NT2/D1 (cell line): Measurements from ENCODE around the gene FAM171A1.

Source experiments
- DNase-seq: peaks from one replicate; pipeline ENCODE4 v3.0.0-alpha.2; 2011; ENCODE audit warnings: low read depth, low spot score
- H3K27me3 ChIP-seq: 2 replicates; pipeline ENCODE4 v1.6.0; 2011; ENCODE audit warnings: mild to moderate bottlenecking; ENCODE audit not compliant: insufficient read length, insufficient read depth
- H3K36me3 ChIP-seq: 2 replicates; pipeline ENCODE4 v1.6.1; 2011; ENCODE audit warnings: mild to moderate bottlenecking, low read length, mixed read lengths; ENCODE audit not compliant: insufficient read depth, insufficient read length
- H3K4me1 ChIP-seq: 2 replicates; pipeline ENCODE4 v1.5.1; 2011; ENCODE audit not compliant: insufficient read depth, insufficient read length
- H3K4me3 ChIP-seq: 2 replicates; pipeline ENCODE4 v1.5.1; 2011; ENCODE audit warnings: low read depth; ENCODE audit not compliant: insufficient read length
- H3K9ac ChIP-seq: 2 replicates; pipeline ENCODE4 v1.6.0; 2011; ENCODE audit warnings: low read depth; ENCODE audit not compliant: insufficient read length
- H3K9me3 ChIP-seq: 2 replicates; pipeline ENCODE4 v1.5.1; 2011; ENCODE audit warnings: mild to moderate bottlenecking, low read length; ENCODE audit not compliant: insufficient read depth
- SUZ12 ChIP-seq: IDR thresholded peaks from 2 replicates; pipeline ENCODE4 v1.6.1; 2011; ENCODE audit not compliant: insufficient read length, insufficient read depth; ENCODE audit errors: extremely low read depth
- YY1 ChIP-seq: IDR thresholded peaks from 2 replicates; pipeline ENCODE4 v1.6.1; 2011; ENCODE audit not compliant: insufficient read length, insufficient read depth
- ZNF274 ChIP-seq: IDR thresholded peaks from 2 replicates; pipeline ENCODE4 v1.6.1; 2011; ENCODE audit warnings: mild to moderate bottlenecking, low read depth, low read length

Gene FAM171A1

DNA sequence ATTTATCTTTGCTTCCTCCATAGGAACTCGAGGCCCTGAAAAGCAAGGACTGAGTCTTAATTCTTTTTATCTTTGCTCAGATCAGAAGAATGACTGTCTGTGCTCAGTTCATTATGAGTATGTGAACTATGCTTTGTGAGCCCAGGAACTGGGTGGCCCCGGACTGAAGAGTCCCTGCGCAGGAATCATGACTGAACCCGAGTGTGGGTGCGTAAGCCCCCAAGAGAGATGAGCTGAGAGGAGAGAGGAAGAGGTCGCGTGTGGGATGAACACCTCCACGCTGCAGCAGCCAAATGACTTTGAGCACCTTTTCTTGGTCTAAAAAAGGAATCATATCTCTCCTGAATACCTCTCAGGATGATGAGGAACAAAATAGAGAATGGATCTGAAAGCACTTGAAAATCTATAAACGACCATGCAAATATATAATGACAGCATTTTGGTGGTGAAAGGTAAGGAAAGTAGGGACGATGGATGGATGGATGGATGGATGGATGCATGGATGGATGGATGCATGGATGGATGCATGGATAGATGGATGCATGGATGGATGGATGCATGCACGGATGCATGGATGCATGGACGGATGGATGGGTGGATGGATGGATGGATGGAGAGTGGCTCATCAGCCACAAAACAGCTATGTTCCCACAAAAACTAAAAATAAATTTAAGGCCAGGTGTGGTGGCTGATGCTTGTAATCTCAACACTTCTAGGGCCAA, 19.8 kb downstream of the FAM171A1 start:
- DNase-seq, result no peak
- no peaks in the 10 kb centered on the region for H3K27me3 ChIP-seq
- no peak overlapping the region for H3K9ac ChIP-seq
- no peak overlapping the region for H3K4me3 ChIP-seq
- H3K9me3 ChIP-seq, result no peaks in the 10 kb centered on the region
- H3K4me1 ChIP-seq, result peaks cover 2% of the 10 kb centered on the region
- H3K36me3 ChIP-seq, result peaks cover 3% of the 10 kb centered on the region
- no peak for TF ChIP-seq SUZ12
- TF ChIP-seq YY1, result no peak
- TF ChIP-seq ZNF274, result no peak

GRCh38 chr10:15349112-15349511, 22.0 kb downstream of the FAM171A1 start:
- Histone ChIP-seq H3K9ac (no peak overlapping the region), H3K4me3 (no peak overlapping the region), H3K4me1 (peaks cover 2% of the 10 kb centered on the region), H3K27me3 (no peaks in the 10 kb centered on the region), H3K36me3 (peaks cover 3% of the 10 kb centered on the region), H3K9me3 (no peaks in the 10 kb centered on the region)
- no peak for TF ChIP-seq YY1
- no peak for TF ChIP-seq SUZ12
- TF ChIP-seq ZNF274, result no peak
- DNase-seq, result no peak

GRCh38 chr10:15348579-15348978, 22.5 kb downstream of the FAM171A1 start:
- Histone ChIP-seq H3K4me1 (peaks cover 2% of the 10 kb centered on the region), H3K9ac (no peak overlapping the region), H3K27me3 (no peaks in the 10 kb centered on the region), H3K9me3 (no peaks in the 10 kb centered on the region), H3K36me3 (no peaks in the 10 kb centered on the region), H3K4me3 (no peak overlapping the region)
- DNase-seq, result no peak
- TF ChIP-seq SUZ12, result no peak
- no peak for TF ChIP-seq ZNF274
- no peak for TF ChIP-seq YY1

DNA sequence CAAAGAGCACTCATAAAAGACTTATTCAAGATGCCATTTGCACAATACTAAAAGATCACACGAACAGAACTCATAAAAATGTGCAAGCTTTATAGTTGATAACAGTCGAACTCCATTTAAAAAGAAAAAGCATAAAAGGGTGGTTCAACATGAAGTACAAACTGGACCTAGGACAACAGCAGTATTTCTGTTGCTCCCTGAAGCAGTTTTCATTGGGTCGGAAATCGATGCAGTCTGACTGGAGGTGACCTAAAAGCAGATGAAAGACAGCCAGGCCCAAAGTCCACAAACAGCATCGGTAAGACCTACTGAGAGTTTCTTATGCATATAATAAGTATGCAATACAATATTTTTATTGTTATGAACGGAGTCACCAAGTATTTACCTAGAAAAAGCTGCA, 23.9 kb downstream of the FAM171A1 start:
- H3K9me3 ChIP-seq, result no peaks in the 10 kb centered on the region
- no peak overlapping the region for H3K9ac ChIP-seq
- TF ChIP-seq YY1, result no peak
- TF ChIP-seq SUZ12, result no peak
- no peak for TF ChIP-seq ZNF274
- no peaks in the 10 kb centered on the region for H3K36me3 ChIP-seq
- no peak for DNase-seq
- H3K27me3 ChIP-seq, result no peaks in the 10 kb centered on the region
- no peak overlapping the region for H3K4me3 ChIP-seq
- peaks cover 2% of the 10 kb centered on the region for H3K4me1 ChIP-seq

DNA sequence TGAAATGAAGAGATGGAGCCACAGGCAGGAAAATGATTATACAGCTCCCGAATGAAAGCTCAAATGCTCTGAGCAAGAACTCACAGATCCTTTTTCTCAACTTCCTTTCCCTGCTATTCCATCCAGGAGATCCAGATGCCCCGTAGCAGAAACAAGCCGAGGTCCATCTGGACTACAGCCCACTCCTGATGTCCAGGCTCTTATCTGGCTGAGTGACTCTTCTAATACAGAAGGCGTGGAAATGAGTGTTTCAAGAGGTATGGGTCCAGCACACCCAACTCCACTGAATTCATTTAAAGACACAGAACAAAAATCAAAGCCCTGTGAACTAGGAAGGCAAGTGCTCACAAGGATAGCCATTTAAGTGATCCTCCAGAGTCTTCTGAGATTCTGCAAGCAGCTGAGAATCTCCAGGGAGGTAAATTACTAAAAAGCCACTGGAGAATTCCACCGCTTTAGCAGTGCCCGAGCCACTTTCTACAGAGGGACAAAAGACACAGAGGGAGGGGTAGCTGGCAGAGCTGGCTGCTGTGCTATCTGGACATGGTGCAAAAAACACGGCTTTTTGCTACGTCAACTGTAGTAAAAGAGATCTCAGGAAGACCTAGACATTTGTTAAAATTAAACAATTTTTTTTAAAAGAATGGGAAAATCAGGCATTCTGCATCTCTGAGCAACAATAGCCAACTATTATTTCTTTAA, 24.5 kb downstream of the FAM171A1 start:
- peaks cover 2% of the 10 kb centered on the region for H3K4me1 ChIP-seq
- no peak for DNase-seq
- no peak overlapping the region for H3K4me3 ChIP-seq
- H3K9me3 ChIP-seq, result no peaks in the 10 kb centered on the region
- H3K27me3 ChIP-seq, result no peaks in the 10 kb centered on the region
- no peak for TF ChIP-seq ZNF274
- TF ChIP-seq SUZ12, result no peak
- H3K36me3 ChIP-seq, result no peaks in the 10 kb centered on the region
- no peak overlapping the region for H3K9ac ChIP-seq

DNA sequence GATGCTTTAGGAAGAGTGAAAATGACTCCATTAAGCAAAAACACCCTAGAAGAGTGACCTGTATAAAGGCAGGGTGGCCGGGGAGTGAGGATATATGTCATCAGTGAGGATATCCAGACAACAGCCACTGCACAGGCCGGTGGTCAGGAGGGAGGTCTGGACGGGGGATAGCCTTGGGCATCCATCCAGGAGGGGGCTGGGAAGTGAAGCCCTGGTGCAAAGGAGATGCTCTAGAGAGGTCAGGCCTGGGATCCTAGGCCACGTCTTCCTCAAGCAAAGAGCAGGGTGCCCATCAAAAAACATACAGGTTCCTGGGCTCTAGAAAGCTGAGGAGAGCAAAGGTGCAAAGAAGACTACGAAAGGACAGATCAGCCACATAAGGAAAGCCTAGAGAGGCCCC, 25.6 kb downstream of the FAM171A1 start:
- Histone ChIP-seq H3K27me3 (no peaks in the 10 kb centered on the region), H3K4me1 (peaks cover 2% of the 10 kb centered on the region), H3K9ac (no peak overlapping the region), H3K36me3 (no peaks in the 10 kb centered on the region), H3K4me3 (no peak overlapping the region), H3K9me3 (no peaks in the 10 kb centered on the region)
- TF ChIP-seq ZNF274, result no peak
- no peak for TF ChIP-seq SUZ12
- TF ChIP-seq YY1, result no peak
- no peak for DNase-seq

- no peak for DNase-seq
Measured at GRCh38 chr10:15344876-15345285, 26.2 kb downstream of the FAM171A1 start.

More at GRCh38 chr10:15344876-15345285, 26.2 kb downstream of the FAM171A1 start:
- H3K9me3 ChIP-seq, result no peaks in the 10 kb centered on the region
- TF ChIP-seq YY1 (no peak), SUZ12 (no peak), ZNF274 (no peak)
- no peaks in the 10 kb centered on the region for H3K27me3 ChIP-seq
- no peaks in the 10 kb centered on the region for H3K36me3 ChIP-seq
- H3K9ac ChIP-seq, result no peak overlapping the region
- H3K4me1 ChIP-seq, result peaks cover 2% of the 10 kb centered on the region
- no peak overlapping the region for H3K4me3 ChIP-seq
